ENCODE measurements around the gene ADCY10. TPM values are rescaled to one million over a fixed set of nuclear protein-coding genes. Genes with fewer than 3 reads are reported as not detected.

The ADCY10 gene
- total and polyA plus RNA-seq, 2 experiments from 2014 or later: not detected

DNA sequence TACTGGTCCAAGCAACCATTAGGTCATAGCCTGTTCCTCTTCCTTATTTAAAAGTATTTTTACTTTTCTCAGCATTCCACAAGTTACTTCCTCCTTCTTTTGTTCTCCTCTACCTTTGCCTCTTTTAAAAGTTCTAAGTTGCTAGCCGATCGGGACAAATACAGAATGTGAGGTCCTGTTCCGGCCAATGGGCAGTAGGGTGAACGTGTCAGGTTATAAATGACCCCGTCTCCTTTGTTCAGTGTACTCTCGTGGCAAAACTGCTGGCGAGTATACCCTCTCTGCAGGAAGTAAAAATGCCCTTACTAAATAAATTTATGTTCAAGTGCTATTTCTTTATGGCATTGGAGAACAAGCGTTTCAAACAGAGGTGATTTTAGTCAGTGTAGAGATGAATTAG lies 2.5 kb downstream of the ADCY10 start (continued):
- no peak for TF ChIP-seq ZNF462 (CRISPR knock-in tag; IDR thresholded peaks at IDR 0.05)
- TF ChIP-seq EZH2phosphoT487 (IDR thresholded peaks at IDR 0.05; ENCODE audit: unreplicated experiment): no peak
- TF ChIP-seq ETS1 (IDR thresholded peaks at IDR 0.05): no peak
- no peak for TF ChIP-seq STAT1 (IDR thresholded peaks at IDR 0.05; ENCODE audit: unreplicated experiment)
- no peak for TF ChIP-seq EZH2 (IDR thresholded peaks at IDR 0.05; ENCODE audit: low read depth, unreplicated experiment)

GRCh38 chr1:167910530-167910929 lies 3.4 kb downstream of the ADCY10 start:
- H3K36me3 Mint-ChIP-seq (ENCODE audit: low read depth): peaks cover 14% of the 10 kb centered on the region
- peaks cover 1% of the 10 kb centered on the region for H3K27me3 Mint-ChIP-seq (ENCODE audit: insufficient read depth, low read depth, poor library complexity)
- no peaks in the 10 kb centered on the region for H3K79me2 ChIP-seq (replicated peaks; ENCODE audit: insufficient read depth)
- H3K9me3 Mint-ChIP-seq: peaks cover 22% of the 10 kb centered on the region
- H3F3A ChIP-seq (replicated peaks; ENCODE audit: low read depth): no peaks in the 10 kb centered on the region
- H3K4me2 ChIP-seq: no peak overlapping the region
- peaks cover 34% of the 10 kb centered on the region for H3K4me1 ChIP-seq (ENCODE audit: insufficient read depth)
- H3K27ac ChIP-seq (ENCODE audit: low read depth): no peak overlapping the region
- no peak for DNase-seq (ENCODE audit: low spot score)
- no peak overlapping the region for H3K4me3 Mint-ChIP-seq
- H4K20me1 ChIP-seq (replicated peaks; ENCODE audit: insufficient read depth): no peaks in the 10 kb centered on the region
- peaks cover 23% of the 10 kb centered on the region for H3K4me1 Mint-ChIP-seq
- peaks cover 9% of the 10 kb centered on the region; the same call in 1 of the 2 replicates for H3K36me3 ChIP-seq (ENCODE audit: insufficient read depth)
- no peak for ATAC-seq
- no peak overlapping the region for H2AFZ ChIP-seq
- H3K27me3 ChIP-seq (ENCODE audit: insufficient read depth): no peaks in the 10 kb centered on the region
- no peaks in the 10 kb centered on the region for H3K9me2 ChIP-seq (ENCODE audit: insufficient read depth)
- no peak overlapping the region for H3K4me3 ChIP-seq
- no peak overlapping the region for H3K27ac Mint-ChIP-seq
- TF ChIP-seq CREB1 (CRISPR knock-in tag; IDR thresholded peaks at IDR 0.05; ENCODE audit: low read depth): no peak
- no peak for TF ChIP-seq ETS1 (IDR thresholded peaks at IDR 0.05)
- no peak for TF ChIP-seq ZNF462 (CRISPR knock-in tag; IDR thresholded peaks at IDR 0.05)
- TF ChIP-seq JUNB (IDR thresholded peaks at IDR 0.05; ENCODE audit: unreplicated experiment): no peak
- TF ChIP-seq STAT1 (IDR thresholded peaks at IDR 0.05; ENCODE audit: unreplicated experiment): no peak
- TF ChIP-seq EZH2phosphoT487 (IDR thresholded peaks at IDR 0.05; ENCODE audit: unreplicated experiment): no peak

Data from GM23338 (cell line).